ENCODE measurements around the gene TAF1B. TPM values are rescaled to one million over a fixed set of nuclear protein-coding genes. Genes with fewer than 3 reads are reported as not detected.

TAF1B gene
- total and polyA plus RNA-seq, 10 of the 15 experiments (the other 5 are each of a cell fraction or from before 2014, with no cell fraction given): 8.1 to 18.3 (median 12.4) TPM

DNA sequence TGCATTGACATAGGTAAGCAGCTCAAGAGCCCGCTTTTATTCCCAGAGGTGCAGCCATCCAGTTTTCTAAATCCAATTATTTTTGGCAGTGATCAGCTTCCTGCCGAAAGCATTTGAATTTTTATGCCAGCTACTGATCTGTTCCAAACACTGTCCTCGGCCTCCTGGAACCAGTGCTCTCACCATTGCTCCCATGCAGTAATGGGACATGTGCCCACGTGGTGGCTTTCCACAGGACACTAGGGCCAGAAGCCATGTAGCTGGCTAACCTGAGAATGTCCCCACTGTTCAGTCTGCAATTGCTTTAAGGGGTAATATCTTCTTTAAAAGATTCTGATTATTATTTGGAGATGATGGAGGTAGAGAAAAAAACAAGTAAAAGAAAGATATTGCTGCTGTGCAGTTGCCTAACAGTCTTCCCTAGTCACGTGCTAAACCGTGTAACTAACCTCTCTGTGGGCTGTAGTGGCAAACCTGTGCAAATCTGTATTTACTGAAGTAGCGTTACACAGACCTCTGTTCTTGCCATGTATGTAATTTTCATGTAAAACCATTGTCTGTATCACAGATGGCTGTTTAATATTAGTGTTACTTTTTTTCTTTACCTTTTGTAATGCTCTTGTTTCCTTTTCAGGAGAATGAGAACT lies 121.2 kb downstream of the TAF1B start:
- no peaks in the 10 kb centered on the region for H3K36me3 ChIP-seq (ENCODE audit: control insufficient read depth in 2 of 2, insufficient read depth in 2 of 2, low read length in 1 of 2)
- no peak overlapping the region for H3K4me3 ChIP-seq
- POLR2A ChIA-PET: no interaction called here
- CTCF ChIA-PET: interaction anchor here (1.0 to 2.3 kb wide), 2 partner anchors 20 to 21 kb away, joined by 3 to 12 read pairs; no protein-coding TSS in a partner anchor
- in situ Hi-C loops (cut with MboI) (no loop called here), intact Hi-C loops (cut with micrococcal nuclease; ENCODE audit: unreplicated experiment) (no loop called here)
- H3K27me3 ChIP-seq (replicated peaks in 1 of 2; ENCODE audit: control insufficient read depth in 2 of 2, insufficient read depth in 2 of 2, low read length in 1 of 2): no peaks in the 10 kb centered on the region
- H3K4me2 ChIP-seq (ENCODE audit: control insufficient read depth, insufficient read depth): no peak overlapping the region
- no peaks in the 10 kb centered on the region for H3K9me3 ChIP-seq (replicated peaks; ENCODE audit: control insufficient read depth, insufficient read depth, low read length)
- peaks cover 19% of the 10 kb centered on the region for H3K4me1 ChIP-seq (ENCODE audit: control insufficient read depth, insufficient read depth, low read length)
- ATAC-seq (no peak), FAIRE-seq (no peak), DNase-seq (ENCODE audit: low read depth, low spot score) (no peak)
- RAD21 ChIA-PET (ENCODE audit: unreplicated experiment): no interaction called here
- no peak overlapping the region for H2AFZ ChIP-seq (ENCODE audit: control insufficient read depth, low read depth, low read length)
- no TSS peak for BruUV-seq (replicated peaks)
- SMC1A ChIA-PET (ENCODE audit: uncharacterized antibody, unreplicated experiment): interaction anchor here (0.8 to 1.9 kb wide), 3 partner anchors 12 to 114 kb away, joined by 3 to 5 read pairs (median 3); no protein-coding TSS in a partner anchor
- H3K27ac ChIP-seq (ENCODE audit: control insufficient read depth, insufficient read depth): no peak overlapping the region
- TF ChIP-seq RUNX3 (IDR thresholded peaks at IDR 0.05; ENCODE audit: low read length): no peak
- no peak for TF ChIP-seq TCF12 (IDR thresholded peaks at IDR 0.05; ENCODE audit: low read depth, low read length)
- TF ChIP-seq, protein P1, sequence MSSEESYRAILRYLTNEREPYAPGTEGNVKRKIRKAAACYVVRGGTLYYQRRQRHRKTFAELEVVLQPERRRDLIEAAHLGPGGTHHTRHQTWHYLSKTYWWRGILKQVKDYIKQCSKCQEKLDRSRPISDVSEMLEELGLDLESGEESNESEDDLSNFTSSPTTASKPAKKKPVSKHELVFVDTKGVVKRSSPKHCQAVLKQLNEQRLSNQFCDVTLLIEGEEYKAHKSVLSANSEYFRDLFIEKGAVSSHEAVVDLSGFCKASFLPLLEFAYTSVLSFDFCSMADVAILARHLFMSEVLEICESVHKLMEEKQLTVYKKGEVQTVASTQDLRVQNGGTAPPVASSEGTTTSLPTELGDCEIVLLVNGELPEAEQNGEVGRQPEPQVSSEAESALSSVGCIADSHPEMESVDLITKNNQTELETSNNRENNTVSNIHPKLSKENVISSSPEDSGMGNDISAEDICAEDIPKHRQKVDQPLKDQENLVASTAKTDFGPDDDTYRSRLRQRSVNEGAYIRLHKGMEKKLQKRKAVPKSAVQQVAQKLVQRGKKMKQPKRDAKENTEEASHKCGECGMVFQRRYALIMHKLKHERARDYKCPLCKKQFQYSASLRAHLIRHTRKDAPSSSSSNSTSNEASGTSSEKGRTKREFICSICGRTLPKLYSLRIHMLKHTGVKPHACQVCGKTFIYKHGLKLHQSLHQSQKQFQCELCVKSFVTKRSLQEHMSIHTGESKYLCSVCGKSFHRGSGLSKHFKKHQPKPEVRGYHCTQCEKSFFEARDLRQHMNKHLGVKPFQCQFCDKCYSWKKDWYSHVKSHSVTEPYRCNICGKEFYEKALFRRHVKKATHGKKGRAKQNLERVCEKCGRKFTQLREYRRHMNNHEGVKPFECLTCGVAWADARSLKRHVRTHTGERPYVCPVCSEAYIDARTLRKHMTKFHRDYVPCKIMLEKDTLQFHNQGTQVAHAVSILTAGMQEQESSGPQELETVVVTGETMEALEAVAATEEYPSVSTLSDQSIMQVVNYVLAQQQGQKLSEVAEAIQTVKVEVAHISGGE (CRISPR knock-in tag; IDR thresholded peaks at IDR 0.05): no peak
- TF ChIP-seq SMC3 (IDR thresholded peaks at IDR 0.05; ENCODE audit: borderline replicate concordance, low read length): no peak
- no peak for TF ChIP-seq SIN3A (IDR thresholded peaks at IDR 0.05; ENCODE audit: low read depth, low read length)
- no peak for TF ChIP-seq KDM1A (IDR thresholded peaks at IDR 0.05; ENCODE audit: borderline replicate concordance)
- no peak for TF ChIP-seq WRNIP1 (IDR thresholded peaks at IDR 0.05; ENCODE audit: borderline replicate concordance, low read depth, low read length)
- TF ChIP-seq, protein P2, sequence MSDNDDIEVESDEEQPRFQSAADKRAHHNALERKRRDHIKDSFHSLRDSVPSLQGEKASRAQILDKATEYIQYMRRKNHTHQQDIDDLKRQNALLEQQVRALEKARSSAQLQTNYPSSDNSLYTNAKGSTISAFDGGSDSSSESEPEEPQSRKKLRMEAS (IDR thresholded peaks at IDR 0.05; ENCODE audit: low read depth, low read length): no peak
- no peak for TF ChIP-seq YBX1 (IDR thresholded peaks at IDR 0.05)
- H3K79me2 ChIP-seq (ENCODE audit: control insufficient read depth, insufficient read depth, low read length): no peaks in the 10 kb centered on the region
- H3K9ac ChIP-seq (ENCODE audit: control insufficient read depth, insufficient read depth, low read length): no peak overlapping the region
- WGBS (ENCODE audit: insufficient coverage, insufficient replicate concordance, low lambda C conversion rate, missing lambda C conversion rate): 75% methylated on average over 7 of the region's 7 CpGs
- H4K20me1 ChIP-seq (ENCODE audit: control insufficient read depth, insufficient read depth): no peaks in the 10 kb centered on the region

Measured in GM12878 (cell line).